ENCODE measurements around the gene MAPK13.
"Not testable (repeated sequence)": the region's sequence is repeated elsewhere in the genome, so short reads cannot be mapped to it uniquely, and the experiment has no call there.

MAPK13 gene

DNA sequence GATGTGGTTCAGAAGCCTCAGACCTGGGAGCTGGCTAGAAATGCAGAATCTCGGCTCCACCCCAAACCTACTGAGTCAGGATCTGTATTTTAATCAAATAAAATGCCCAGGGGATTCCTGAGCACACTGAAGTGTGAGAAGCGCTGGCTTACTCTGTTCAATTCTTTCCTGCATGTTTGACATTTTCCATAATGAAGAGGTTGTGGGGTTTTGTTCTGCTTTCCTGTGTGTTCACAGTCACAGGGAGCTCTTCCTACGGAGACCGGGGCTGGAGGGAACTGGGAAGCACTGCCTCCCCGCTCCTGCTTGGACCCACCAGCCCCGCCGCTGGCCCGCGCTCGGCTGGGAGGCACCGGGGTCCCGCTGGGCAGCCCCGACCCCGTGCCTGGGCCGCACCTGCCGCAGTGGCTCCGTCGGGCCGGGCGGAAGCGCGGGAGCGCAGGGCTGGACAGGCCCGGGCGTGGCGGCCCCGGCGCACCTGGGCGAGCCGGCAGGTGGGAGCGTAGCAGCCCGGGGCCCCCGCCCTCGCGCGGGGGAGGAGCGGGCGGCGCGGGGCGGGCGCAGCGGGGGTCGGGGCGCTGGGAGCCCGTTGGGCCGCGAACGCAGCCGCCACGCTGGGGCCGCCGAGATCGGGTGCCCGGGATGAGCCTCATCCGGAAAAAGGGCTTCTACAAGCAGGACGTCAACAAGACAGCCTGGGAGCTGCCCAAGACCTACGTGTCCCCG is at the start of gene MAPK13:
Gene MAPK13 (plus strand): TSS at position 573 of the 726 bp plus-strand sequence. CDS start 70 bp downstream, at position 643.
- peak; percentile 11 for DNase-seq (ENCODE audit: low read depth)

- DNase-seq (ENCODE audit: low read depth) = no peak
These were observed 48.0 kb upstream of the MAPK13 start for GRCh38 chr6:36082318-36082717.

GRCh38 chr6:36083446-36083845 is 46.9 kb upstream of the MAPK13 start:
- DNase-seq (ENCODE audit: low read depth) = no peak

GRCh38 chr6:36088204-36088603 is 42.1 kb upstream of the MAPK13 start:
- DNase-seq (ENCODE audit: low read depth) = not testable (repeated sequence)

- no peak for DNase-seq (ENCODE audit: low read depth)
These were observed 41.3 kb upstream of the MAPK13 start for GRCh38 chr6:36089048-36089447.

DNA sequence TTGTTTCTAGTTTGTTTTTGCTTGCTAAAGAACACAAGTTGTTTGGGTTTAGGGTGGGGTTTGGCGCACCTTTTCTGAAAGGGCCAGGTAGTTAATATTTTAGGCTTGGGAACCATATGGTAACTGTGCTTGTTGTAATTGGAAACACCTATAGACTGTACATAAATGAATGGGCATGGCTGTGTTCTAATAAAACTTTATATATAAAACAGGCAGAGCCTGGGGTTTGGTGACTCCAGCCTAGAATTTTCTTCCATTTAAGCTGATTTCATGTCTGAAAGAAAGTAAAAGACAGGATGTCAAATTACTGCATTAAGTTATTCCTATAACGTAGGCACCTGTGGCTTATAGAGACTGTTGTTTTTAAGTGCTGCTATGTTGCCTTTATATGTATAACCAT is 36.1 kb upstream of the MAPK13 start:
- DNase-seq (ENCODE audit: low read depth) = no peak

GRCh38 chr6:36094753-36095496 is 35.4 kb upstream of the MAPK13 start:
- DNase-seq (ENCODE audit: low read depth) = peak; percentile 49

DNA sequence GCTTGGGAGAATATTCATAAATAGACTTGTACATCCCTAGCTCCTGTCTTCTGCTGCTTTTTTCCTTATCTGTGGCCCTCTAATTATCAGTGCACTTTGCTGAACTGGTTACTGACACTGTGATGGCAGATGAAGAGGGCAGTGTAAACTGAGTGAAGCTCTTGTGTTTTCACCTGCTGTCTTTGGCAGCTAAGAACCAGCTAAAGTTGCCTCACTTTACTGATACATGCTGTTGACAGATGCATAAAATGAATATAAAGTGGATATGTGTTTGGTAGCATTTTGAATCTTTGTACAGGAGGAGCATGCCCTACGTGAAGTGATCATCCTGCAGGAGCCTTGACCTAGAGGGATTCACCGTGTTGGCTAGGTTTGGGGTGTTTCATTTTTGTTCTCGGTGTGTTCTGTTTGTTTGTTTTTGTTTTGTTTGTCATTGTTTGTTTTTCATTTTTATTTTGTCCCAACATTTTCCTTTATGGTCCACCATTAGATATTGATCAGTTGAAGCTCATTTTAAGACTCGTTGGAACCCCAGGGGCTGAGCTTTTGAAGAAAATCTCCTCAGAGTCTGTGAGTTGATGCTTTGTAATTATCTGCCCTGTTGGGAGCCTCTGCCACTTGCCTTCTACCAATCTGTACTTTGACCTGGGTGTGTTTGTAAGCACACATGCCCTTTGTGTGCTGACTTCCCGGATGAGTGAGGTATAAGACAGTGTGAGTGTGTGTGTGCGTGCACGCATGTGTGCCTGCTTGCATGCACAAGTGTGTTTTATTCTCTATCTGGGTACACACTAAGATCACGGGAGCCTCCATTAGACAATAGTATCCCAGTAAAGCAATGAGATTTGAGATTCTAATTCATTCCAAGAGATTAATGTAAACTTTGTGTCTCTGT is 34.6 kb upstream of the MAPK13 start:
- no peak for DNase-seq (ENCODE audit: low read depth)

DNA sequence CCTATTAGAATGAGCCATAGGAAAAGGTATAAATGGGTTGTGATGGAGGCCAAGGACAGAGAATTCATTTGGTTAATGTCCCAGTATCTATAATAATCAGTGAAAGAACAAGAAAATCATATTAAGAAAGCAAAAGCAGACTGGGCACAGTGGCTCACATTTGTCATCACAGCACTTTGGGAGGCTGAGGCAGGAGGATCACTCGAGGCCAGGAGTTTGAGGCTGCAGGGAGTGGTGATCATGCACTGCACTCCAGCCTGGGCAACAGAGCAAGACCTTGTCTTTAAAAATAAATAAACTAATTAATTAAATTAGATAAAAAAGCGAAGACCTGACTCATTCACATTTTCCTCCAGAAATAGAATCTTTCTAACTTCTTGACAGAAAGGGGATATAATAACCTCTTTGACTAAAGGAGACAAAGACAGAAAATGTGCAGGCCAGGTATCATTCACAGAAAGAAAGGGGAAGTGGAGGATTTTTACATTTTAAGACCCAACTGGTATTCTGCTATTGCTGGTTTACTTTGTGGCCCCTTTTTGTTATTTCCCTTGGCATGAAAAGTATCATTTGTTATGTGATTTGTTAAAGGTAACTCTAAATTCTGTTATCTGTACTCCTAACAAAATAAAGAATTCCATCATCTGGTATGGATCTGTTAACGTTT is 31.9 kb upstream of the MAPK13 start:
- no peak for DNase-seq (ENCODE audit: low read depth)

- DNase-seq (ENCODE audit: low read depth) = no peak
These were observed 31.2 kb upstream of the MAPK13 start for GRCh38 chr6:36098920-36099647.

DNA sequence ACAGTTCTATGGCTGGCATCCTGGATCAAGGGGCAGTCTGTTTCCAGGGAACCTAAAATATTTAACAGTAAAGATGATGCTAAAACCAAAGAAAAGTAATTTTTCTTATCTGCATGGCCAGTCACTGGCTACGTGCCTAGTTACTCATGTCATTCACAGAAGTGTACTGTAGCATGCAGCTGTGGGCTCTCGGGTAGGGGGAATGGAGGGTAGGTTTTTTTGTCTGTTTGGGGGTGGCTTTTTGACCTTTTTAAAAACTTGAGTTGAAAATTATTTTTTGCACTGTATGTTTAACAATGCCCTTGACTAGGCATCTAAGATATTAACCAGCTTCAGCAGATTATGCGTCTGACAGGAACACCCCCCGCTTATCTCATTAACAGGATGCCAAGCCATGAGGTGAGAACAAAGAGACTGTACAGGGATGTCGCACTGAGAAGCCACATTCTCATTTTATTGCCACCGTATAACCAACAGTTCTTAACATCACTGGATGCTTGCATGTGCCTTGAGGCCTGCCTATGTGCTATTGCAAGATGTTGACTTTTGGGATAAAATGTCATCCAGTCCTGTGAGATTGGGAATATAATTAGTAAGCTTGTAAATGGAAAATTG is 30.3 kb upstream of the MAPK13 start:
- no peak for DNase-seq (ENCODE audit: low read depth)

DNA sequence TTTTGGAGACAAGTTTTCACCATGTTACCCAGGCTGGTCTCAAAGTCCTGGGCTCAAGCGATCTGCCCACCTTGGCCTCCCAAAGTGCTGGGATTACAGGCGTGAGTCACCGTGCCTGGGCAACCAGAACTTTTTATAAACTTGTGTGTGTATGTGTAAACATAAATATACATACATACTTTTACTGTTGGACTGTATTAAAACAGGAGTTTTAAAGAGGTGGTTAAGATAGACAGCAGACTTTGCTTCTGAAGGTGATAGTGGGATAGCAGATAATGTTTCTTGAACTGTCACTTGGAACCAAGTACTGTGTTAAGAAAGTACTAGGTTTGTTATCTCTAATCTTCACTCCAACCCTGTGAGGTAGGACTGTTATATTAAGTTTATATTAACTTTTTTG is 28.6 kb upstream of the MAPK13 start:
- DNase-seq (ENCODE audit: low read depth) = no peak

- DNase-seq (ENCODE audit: low read depth) = no peak
These were observed 27.5 kb upstream of the MAPK13 start for GRCh38 chr6:36102853-36103252.

- no peak for DNase-seq (ENCODE audit: low read depth)
These were observed 25.5 kb upstream of the MAPK13 start for GRCh38 chr6:36104836-36105235.

DNA sequence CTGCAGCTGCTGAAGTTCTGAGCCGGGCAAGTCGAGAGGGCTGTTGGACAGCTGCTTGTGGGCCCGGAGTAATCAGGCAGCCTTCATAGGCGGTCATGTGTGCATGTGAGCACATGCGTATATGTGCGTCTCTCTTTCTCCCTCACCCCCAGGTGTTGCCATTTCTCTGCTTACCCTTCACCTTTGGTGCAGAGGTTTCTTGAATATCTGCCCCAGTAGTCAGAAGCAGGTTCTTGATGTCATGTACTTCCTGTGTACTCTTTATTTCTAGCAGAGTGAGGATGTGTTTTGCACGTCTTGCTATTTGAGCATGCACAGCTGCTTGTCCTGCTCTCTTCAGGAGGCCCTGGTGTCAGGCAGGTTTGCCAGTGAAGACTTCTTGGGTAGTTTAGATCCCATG is 21.2 kb upstream of the MAPK13 start:
- no peak for DNase-seq (ENCODE audit: low read depth)

GRCh38 chr6:36110050-36110449 is 20.3 kb upstream of the MAPK13 start:
- DNase-seq (ENCODE audit: low read depth) = no peak

- DNase-seq (ENCODE audit: low read depth) = no peak
These were observed 19.4 kb upstream of the MAPK13 start for GRCh38 chr6:36110863-36111262.

DNA sequence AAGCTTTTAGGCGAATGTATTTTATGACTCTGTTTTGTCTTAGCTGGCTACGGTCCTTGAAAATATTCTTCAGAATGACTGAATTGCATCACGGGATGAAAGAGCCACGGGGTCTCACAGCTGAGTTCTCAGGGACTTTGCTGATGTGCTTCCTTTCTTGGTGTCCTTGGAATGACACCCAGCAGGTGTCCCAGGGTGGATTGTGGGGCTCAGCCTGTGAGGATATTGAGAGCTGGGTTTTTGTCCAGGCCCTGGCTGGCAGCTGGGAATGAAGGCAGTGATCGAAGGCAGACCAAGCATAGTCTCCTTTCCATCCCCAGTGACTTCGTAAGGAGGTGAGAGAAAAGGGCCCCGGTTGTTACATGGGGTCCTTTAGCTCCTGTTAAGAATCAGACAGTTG is 18.8 kb upstream of the MAPK13 start:
- no peak for DNase-seq (ENCODE audit: low read depth)

DNA sequence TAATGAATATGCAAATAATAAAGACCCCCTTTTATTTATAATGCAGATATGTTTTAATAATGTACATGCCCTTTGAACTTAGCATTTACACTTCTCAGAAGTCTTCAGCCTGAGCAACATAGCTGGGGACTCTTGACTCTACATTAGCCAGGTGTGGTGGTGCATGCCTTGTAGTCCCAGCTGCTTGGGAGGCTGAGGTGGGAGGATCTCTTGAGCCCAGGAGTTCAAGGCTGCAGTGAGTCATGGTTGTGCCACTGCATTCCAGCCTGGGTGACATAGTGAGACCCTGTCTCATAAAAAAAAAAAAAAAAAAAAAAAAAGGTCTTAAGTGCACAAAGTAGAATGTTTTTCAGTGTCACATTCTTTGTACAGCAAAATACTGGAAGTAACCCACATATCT is 17.3 kb upstream of the MAPK13 start:
- no peak for DNase-seq (ENCODE audit: low read depth)

- DNase-seq (ENCODE audit: low read depth) = no peak
These were observed 16.6 kb upstream of the MAPK13 start for GRCh38 chr6:36113703-36114102.

All from T-helper 22 cell (primary cell).